ENCODE data around the gene TCEAL9. TPM values are rescaled to one million over a fixed set of nuclear protein-coding genes. Genes with fewer than 3 reads are reported as not detected.

Gene TCEAL9
- total and polyA plus RNA-seq, 2 of the 4 experiments (the other 2 are of a cell fraction) = 20.3 to 111 TPM

DNA sequence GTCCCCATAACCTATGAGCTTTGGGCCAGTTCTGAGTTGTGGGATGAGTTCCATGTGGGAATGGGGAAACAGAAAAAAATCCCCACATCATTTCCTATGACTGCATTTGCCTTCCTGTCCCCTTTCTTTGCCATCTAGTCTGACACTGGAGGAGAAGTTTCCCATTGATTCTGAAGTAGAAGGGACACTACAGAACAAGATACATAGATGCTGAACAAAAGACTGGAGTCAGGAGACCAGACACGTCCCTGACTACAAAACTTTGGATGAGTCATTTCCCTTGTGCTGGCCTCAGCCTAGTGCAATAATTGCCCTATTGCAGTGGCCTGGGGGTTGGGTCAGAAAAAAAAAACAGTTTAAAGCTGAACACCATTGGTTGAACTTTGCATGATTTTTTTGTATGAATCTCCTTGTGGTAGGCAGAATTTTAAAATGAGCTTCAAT is 42.1 kb downstream of the TCEAL9 start:
- CTCF ChIA-PET = interaction anchor here (0.6 kb wide), 1 partner anchor 77 kb away, joined by 8 read pairs; no protein-coding TSS in a partner anchor
- H2BK5ac ChIP-seq (ENCODE audit: low read depth, low read length, poor library complexity, severe bottlenecking) = peak overlapping the region; percentile 99

More for the DNA sequence above, 42.1 kb downstream of the TCEAL9 start:
- H2AK5ac ChIP-seq (ENCODE audit: low read depth, low read length) = peak overlapping the region; percentile 46
- peak overlapping the region; percentile 61 to 95 for H4K8ac ChIP-seq (ENCODE audit: low read depth in 2 of 2, low read length in 2 of 2)
- no peaks in the 10 kb centered on the region for H3K36me3 ChIP-seq (ENCODE audit: control insufficient read depth, insufficient read depth, low read length)
- H3K4ac ChIP-seq (ENCODE audit: low read depth, low read length) = peak overlapping the region; percentile 98
- H3K18ac ChIP-seq (ENCODE audit: low read depth, low read length) = peak overlapping the region; percentile 95
- peak overlapping the region; percentile 87; the same call in 1 of the 2 replicates for H4K5ac ChIP-seq (ENCODE audit: low read depth, low read length)
- intact Hi-C loops (cut with micrococcal nuclease) (no loop called here), dilution Hi-C loops (cut with HindIII; ENCODE audit: low sequenced_read_pairs, unreplicated experiment) (no loop called here), in situ Hi-C loops (cut with MboI; ENCODE audit: low sequenced_read_pairs) (no loop called here)
- H4K20me1 ChIP-seq (ENCODE audit: insufficient read depth, low read length) = no peaks in the 10 kb centered on the region
- no peaks in the 10 kb centered on the region for H3K9me3 ChIP-seq (ENCODE audit: control insufficient read depth, insufficient read depth, low read length)
- H2AFZ ChIP-seq (replicated peaks; ENCODE audit: low read length, poor library complexity) = no peak overlapping the region
- peaks cover 18% of the 10 kb centered on the region for H3K4me1 ChIP-seq (ENCODE audit: control insufficient read depth, insufficient read depth, low read length)
- DNase-seq (peak; percentile 86), ATAC-seq (ENCODE audit: low read depth) (peak; percentile 55)
- no peak overlapping the region for H3K9ac ChIP-seq (ENCODE audit: low read depth, low read length)
- peak overlapping the region; percentile 62 for H2BK15ac ChIP-seq (ENCODE audit: low read depth, low read length)
- peak overlapping the region; percentile 97 for H3K23ac ChIP-seq (ENCODE audit: low read depth, low read length)
- H2BK20ac ChIP-seq (ENCODE audit: low read depth, low read length) = peak overlapping the region; percentile 99
- H3K56ac ChIP-seq (ENCODE audit: extremely low read depth, insufficient read depth, low read length) = peak overlapping the region; percentile 70; the same call in 1 of the 2 replicates
- POLR2A ChIA-PET (ENCODE audit: unreplicated experiment) = no interaction called here
- peaks cover 6% of the 10 kb centered on the region; the same call in 1 of the 2 replicates for H3K9me1 ChIP-seq (ENCODE audit: insufficient read depth, low read length)
- no peak overlapping the region; the same call in 1 of the 2 replicates for H3K4me2 ChIP-seq (ENCODE audit: low read depth, low read length)
- TF ChIP-seq ELK1 (IDR thresholded peaks at IDR 0.05; ENCODE audit: borderline replicate concordance, low read depth, low read length) (no peak), POLR2A (IDR thresholded peaks at IDR 0.05; ENCODE audit: low read depth, low read length) (0 out of 2 replicates have a peak, but pooled peaks have one; percentile 55), RFX5 (IDR thresholded peaks at IDR 0.05; ENCODE audit: low read depth, low read length) (no peak), FOS (IDR thresholded peaks at IDR 0.05; ENCODE audit: low read depth, low read length) (peak; percentile 66), RAD21 (IDR thresholded peaks at IDR 0.05; ENCODE audit: low read length) (0 out of 2 replicates have a peak, but pooled peaks have one; percentile 3), MAZ (IDR thresholded peaks at IDR 0.05; ENCODE audit: borderline replicate concordance, low read depth, low read length) (no peak), CEBPB (IDR thresholded peaks at IDR 0.05; ENCODE audit: low read depth, low read length) (peak; percentile 81), BHLHE40 (IDR thresholded peaks at IDR 0.05; ENCODE audit: low read depth, low read length) (peak; percentile 61), MAFK (IDR thresholded peaks at IDR 0.05; ENCODE audit: low read depth, low read length) (no peak)
- no peaks in the 10 kb centered on the region; the same call in 1 of the 2 replicates for H3K27me3 ChIP-seq (ENCODE audit: control insufficient read depth, insufficient read depth, low read length)
- H2BK120ac ChIP-seq (ENCODE audit: low read depth, low read length) = peak overlapping the region; percentile 98
- peak overlapping the region; percentile 95 for H3K14ac ChIP-seq (replicated peaks; ENCODE audit: low read depth, low read length)
- H2AK9ac ChIP-seq (replicated peaks; ENCODE audit: low read depth, low read length, poor library complexity) = no peak overlapping the region
- peak overlapping the region; percentile 77 for H3K27ac ChIP-seq (ENCODE audit: insufficient read depth, low read length)
- BruUV-seq (replicated peaks) = no TSS peak
- H4K91ac ChIP-seq (ENCODE audit: insufficient read depth, low read depth, low read length) = peak overlapping the region; percentile 94
- no peak overlapping the region for H3K4me3 ChIP-seq (ENCODE audit: insufficient read depth, low read depth, low read length)
- WGBS, 2 experiments (ENCODE audit: extremely low coverage in 2 of 2, insufficient read length in 1 of 2) = no CpG with 5 or more reads among the region's 1 CpG
- no peaks in the 10 kb centered on the region for H3K79me1 ChIP-seq (ENCODE audit: low read depth in 1 of 2, low read length in 2 of 2)

Data from IMR-90 (cell line).